MM.1S (cell line): Measurements from ENCODE around the gene GJB2.

ENCODE experiments used
- DNase-seq: peaks from one replicate; pipeline ENCODE4 v3.0.0-alpha.2; 2015
- H2AFZ ChIP-seq: fragments of 300-600 bp; sonication (generic); 2 replicates; pipeline ENCODE4 v1.6.0; 2016; ENCODE audit warnings: antibody characterized with exemption, low read length
- H3F3A ChIP-seq: fragments of 300-600 bp; sonication (generic); 2 replicates; pipeline ENCODE4 v1.6.1; 2016; ENCODE audit warnings: mild to moderate bottlenecking, antibody characterized with exemption, low read length, moderate library complexity, mixed read lengths; ENCODE audit not compliant: insufficient read depth
- H3K27ac ChIP-seq: fragments of 300-600 bp; sonication (generic); 2 replicates; pipeline ENCODE4 v1.5.1; 2016; ENCODE audit warnings: mild to moderate bottlenecking, low read length
- H3K27me3 ChIP-seq: fragments of 300-600 bp; sonication (generic); replicated peaks from 2 replicates; pipeline ENCODE4 v1.6.0; 2016; ENCODE audit warnings: low read length; ENCODE audit not compliant: insufficient read depth
- H3K36me3 ChIP-seq: fragments of 300-600 bp; sonication (generic); replicated peaks from 2 replicates; pipeline ENCODE4 v1.6.1; 2016; ENCODE audit warnings: mild to moderate bottlenecking, low read length, mixed read lengths; ENCODE audit not compliant: insufficient read depth
- H3K4me1 ChIP-seq: fragments of 300-600 bp; sonication (generic); 2 replicates; pipeline ENCODE4 v1.6.1; 2016; ENCODE audit warnings: low read length, mixed read lengths
- H3K4me2 ChIP-seq: fragments of 300-600 bp; sonication (generic); 2 replicates; pipeline ENCODE4 v1.6.0; 2016; ENCODE audit warnings: low read depth, low read length
- H3K4me3 ChIP-seq: fragments of 300-600 bp; sonication (generic); 2 replicates; pipeline ENCODE4 v1.5.1; 2016; ENCODE audit warnings: low read length, mixed read lengths
- H3K79me2 ChIP-seq: fragments of 300-600 bp; sonication (generic); 2 replicates; pipeline ENCODE4 v1.6.1; 2016; ENCODE audit warnings: mixed run types, low read length, mixed read lengths
- H3K9ac ChIP-seq: fragments of 300-600 bp; sonication (generic); 2 replicates; pipeline ENCODE4 v1.6.1; 2016; ENCODE audit warnings: low read length, mixed read lengths
- H3K9me2 ChIP-seq: fragments of 300-600 bp; sonication (generic); replicated peaks from 2 replicates; pipeline ENCODE4 v1.6.1; 2016; ENCODE audit warnings: mild to moderate bottlenecking, low read length, mixed read lengths; ENCODE audit not compliant: insufficient read depth
- H3K9me3 ChIP-seq: fragments of 300-600 bp; sonication (generic); replicated peaks from 2 replicates; pipeline ENCODE4 v1.6.1; 2016; ENCODE audit warnings: mild to moderate bottlenecking, low read length, mixed read lengths; ENCODE audit not compliant: insufficient read depth
- H4K20me1 ChIP-seq: fragments of 300-600 bp; sonication (generic); 2 replicates; pipeline ENCODE4 v1.6.1; 2016; ENCODE audit warnings: mild to moderate bottlenecking, low read length, moderate library complexity, mixed read lengths; ENCODE audit not compliant: insufficient read depth
- EZH2 ChIP-seq: fragments of 300-600 bp; sonication (generic); optimal IDR thresholded peaks from 2 replicates; pipeline ENCODE3; 2017; ENCODE audit warnings: low read depth, mild to moderate bottlenecking, antibody characterized with exemption, low read length, mixed read lengths
- EZH2phosphoT487 ChIP-seq: fragments of 300-600 bp; sonication (generic); IDR thresholded peaks from 2 replicates; pipeline ENCODE4 v1.6.1; 2018; ENCODE audit warnings: antibody characterized with exemption, low read length
- TF ChIP-seq, protein P1 (sequence below): fragments of 300-600 bp; sonication (generic); IDR thresholded peaks from 2 replicates; pipeline ENCODE4 v1.5.1; 2016; ENCODE audit warnings: antibody characterized with exemption, low read length, mixed read lengths

GJB2 gene

DNA sequence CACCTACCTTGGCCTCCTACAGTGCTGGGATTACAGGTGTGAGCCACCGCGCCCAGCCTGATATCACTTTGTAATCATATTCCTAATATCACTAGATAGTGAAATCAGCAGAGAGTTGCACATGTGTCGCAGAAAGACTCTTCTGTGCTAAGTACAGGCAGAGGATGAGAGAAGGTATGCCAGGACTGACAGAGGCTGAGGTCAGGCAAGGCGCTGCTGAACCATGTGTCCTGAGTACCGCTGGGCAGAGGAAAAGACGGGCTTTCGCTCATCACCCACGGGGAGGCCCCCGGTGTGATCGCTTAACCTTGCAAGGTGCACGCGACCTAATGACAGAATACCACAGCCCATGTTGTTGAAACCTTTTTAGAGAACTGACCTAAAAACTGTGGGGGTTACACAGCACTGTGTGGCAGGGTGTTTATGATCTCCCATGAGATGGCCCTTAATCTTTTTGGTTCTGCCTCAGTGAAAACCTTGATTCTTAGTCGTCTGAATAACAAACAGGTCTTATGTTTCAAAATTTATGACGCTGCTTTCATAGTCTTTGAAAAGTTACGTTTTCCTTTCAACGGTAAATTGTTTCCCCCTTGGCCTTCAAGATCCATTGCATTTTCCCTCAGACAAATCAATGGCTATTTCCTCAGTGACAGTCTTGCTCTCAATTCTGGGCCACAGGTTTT is 44.1 kb downstream of the GJB2 start:
- Histone ChIP-seq H3K4me1 (no peaks in the 10 kb centered on the region), H3K9me3 (no peaks in the 10 kb centered on the region), H3K4me2 (no peak overlapping the region), H3K9ac (no peak overlapping the region), H3K4me3 (no peak overlapping the region), H4K20me1 (no peaks in the 10 kb centered on the region), H2AFZ (no peak overlapping the region), H3K9me2 (no peaks in the 10 kb centered on the region), H3K79me2 (no peaks in the 10 kb centered on the region), H3F3A (no peaks in the 10 kb centered on the region), H3K27ac (no peak overlapping the region), H3K36me3 (no peaks in the 10 kb centered on the region), H3K27me3 (no peaks in the 10 kb centered on the region)
- TF ChIP-seq, protein P1, sequence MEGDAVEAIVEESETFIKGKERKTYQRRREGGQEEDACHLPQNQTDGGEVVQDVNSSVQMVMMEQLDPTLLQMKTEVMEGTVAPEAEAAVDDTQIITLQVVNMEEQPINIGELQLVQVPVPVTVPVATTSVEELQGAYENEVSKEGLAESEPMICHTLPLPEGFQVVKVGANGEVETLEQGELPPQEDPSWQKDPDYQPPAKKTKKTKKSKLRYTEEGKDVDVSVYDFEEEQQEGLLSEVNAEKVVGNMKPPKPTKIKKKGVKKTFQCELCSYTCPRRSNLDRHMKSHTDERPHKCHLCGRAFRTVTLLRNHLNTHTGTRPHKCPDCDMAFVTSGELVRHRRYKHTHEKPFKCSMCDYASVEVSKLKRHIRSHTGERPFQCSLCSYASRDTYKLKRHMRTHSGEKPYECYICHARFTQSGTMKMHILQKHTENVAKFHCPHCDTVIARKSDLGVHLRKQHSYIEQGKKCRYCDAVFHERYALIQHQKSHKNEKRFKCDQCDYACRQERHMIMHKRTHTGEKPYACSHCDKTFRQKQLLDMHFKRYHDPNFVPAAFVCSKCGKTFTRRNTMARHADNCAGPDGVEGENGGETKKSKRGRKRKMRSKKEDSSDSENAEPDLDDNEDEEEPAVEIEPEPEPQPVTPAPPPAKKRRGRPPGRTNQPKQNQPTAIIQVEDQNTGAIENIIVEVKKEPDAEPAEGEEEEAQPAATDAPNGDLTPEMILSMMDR = no peak
- TF ChIP-seq EZH2 (no peak), EZH2phosphoT487 (no peak)
- DNase-seq = no peak

DNA sequence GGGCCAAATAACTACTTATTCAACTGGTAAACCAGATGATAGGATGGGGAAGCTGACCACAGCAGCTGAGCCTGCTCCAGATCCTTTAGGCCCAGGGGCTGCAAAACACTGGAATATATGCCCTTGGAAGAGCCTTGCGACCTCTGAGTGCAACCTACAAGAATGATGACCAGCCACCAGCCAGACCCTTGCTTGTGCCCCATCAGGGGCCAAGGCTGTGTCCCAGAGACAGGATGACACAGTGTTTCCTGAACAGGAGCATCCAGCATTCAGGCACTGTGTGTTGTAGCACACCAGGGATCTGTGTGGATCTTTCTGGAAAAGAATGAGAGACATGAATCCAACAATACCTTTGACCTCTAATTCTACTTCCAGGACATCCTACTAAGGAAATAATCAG is 46.4 kb downstream of the GJB2 start:
- Histone ChIP-seq H2AFZ (no peak overlapping the region), H3F3A (no peaks in the 10 kb centered on the region), H3K9me3 (no peaks in the 10 kb centered on the region), H3K9ac (no peak overlapping the region), H3K27ac (no peak overlapping the region), H3K4me1 (no peaks in the 10 kb centered on the region), H3K79me2 (no peaks in the 10 kb centered on the region), H3K36me3 (no peaks in the 10 kb centered on the region), H3K9me2 (no peaks in the 10 kb centered on the region), H3K4me3 (no peak overlapping the region), H3K27me3 (no peaks in the 10 kb centered on the region), H4K20me1 (no peaks in the 10 kb centered on the region), H3K4me2 (no peak overlapping the region)
- TF ChIP-seq EZH2phosphoT487 = no peak
- TF ChIP-seq, protein P1 = no peak
- TF ChIP-seq EZH2 = no peak
- no peak for DNase-seq

DNA sequence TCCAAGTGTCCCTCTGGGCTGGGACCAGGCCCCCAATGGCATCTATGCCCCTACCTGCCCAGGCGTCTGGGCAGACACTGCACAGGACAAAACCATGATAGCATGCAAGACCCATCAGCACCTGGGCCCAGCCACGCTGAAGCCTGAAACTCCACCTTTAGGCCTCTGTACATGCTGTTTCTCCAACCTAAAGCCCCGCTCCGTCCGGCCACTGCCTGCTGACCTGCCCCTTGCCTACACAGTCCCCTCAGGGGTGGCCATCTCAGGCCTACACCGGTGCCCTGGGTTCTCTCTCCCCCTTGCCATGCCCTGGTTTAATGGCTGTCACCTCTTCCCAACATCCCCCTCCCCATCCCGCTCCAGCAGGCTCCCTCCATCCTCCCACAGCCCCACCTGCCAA is 47.2 kb downstream of the GJB2 start:
- no peaks in the 10 kb centered on the region for H3K9me2 ChIP-seq
- no peak for TF ChIP-seq EZH2
- no peak for TF ChIP-seq EZH2phosphoT487
- TF ChIP-seq, protein P1 = no peak
- no peaks in the 10 kb centered on the region for H3F3A ChIP-seq
- no peak overlapping the region for H2AFZ ChIP-seq
- no peaks in the 10 kb centered on the region for H3K79me2 ChIP-seq
- H3K9ac ChIP-seq = no peak overlapping the region
- no peaks in the 10 kb centered on the region for H3K36me3 ChIP-seq
- H3K27ac ChIP-seq = no peak overlapping the region
- DNase-seq = no peak
- no peak overlapping the region for H3K4me3 ChIP-seq
- no peak overlapping the region for H3K4me2 ChIP-seq
- H3K4me1 ChIP-seq = no peaks in the 10 kb centered on the region
- no peaks in the 10 kb centered on the region for H4K20me1 ChIP-seq
- no peaks in the 10 kb centered on the region for H3K9me3 ChIP-seq
- no peaks in the 10 kb centered on the region for H3K27me3 ChIP-seq
